ENCODE results near the gene ANO7. TPM values are rescaled to one million over a fixed set of nuclear protein-coding genes. Genes with fewer than 3 reads are reported as not detected.

The ANO7 gene
- total and polyA plus RNA-seq, 2 of the 8 experiments (the other 6 are each of a cell fraction or from before 2014, with no cell fraction given) = 3.2 to 6.9 TPM

- Histone ChIP-seq H4K5ac (ENCODE audit: insufficient read length, low read depth, low read length) (no peak overlapping the region), H3K9ac (replicated peaks in 1 of 4; ENCODE audit: extremely low read depth in 1 of 4, low read depth in 3 of 4, low read length in 3 of 4) (no peak overlapping the region), H4K20me1 (replicated peaks in 1 of 2; ENCODE audit: control insufficient read depth in 1 of 2, insufficient read depth in 2 of 2, low read length in 2 of 2) (peaks cover 1 to 9% of the 10 kb centered on the region in 2 experiments), H4K91ac (replicated peaks; ENCODE audit: insufficient read length, low read length) (no peak overlapping the region), H2BK20ac (ENCODE audit: low read length) (no peak overlapping the region), H3K4me3 (ENCODE audit: extremely low read depth in 1 of 4, insufficient read depth in 2 of 4, low read depth in 3 of 4, low read length in 4 of 4) (no peak overlapping the region), H2BK5ac (ENCODE audit: low read depth, low read length) (no peak overlapping the region), H3K36me3 (ENCODE audit: control insufficient read depth in 2 of 4, insufficient read depth in 4 of 4, low read length in 3 of 4) (peaks cover 0 to 7% (median 4%) of the 10 kb centered on the region in 4 experiments; a peak in 5 of 8 replicates), H3K79me2 (ENCODE audit: control insufficient read depth in 1 of 2, insufficient read depth in 2 of 2, low read length in 2 of 2) (peaks cover 0 to 11% of the 10 kb centered on the region in 2 experiments; a peak in 1 of 4 replicates), H2AK5ac (ENCODE audit: low read depth, low read length) (no peak overlapping the region), H4K8ac (ENCODE audit: extremely low read depth, insufficient read depth, low read length) (no peak overlapping the region), H3K4me1 (replicated peaks in 1 of 4; ENCODE audit: control insufficient read depth in 3 of 4, insufficient read depth in 4 of 4, low read length in 3 of 4) (peaks cover 0 to 7% (median 4%) of the 10 kb centered on the region in 4 experiments; a peak in 6 of 7 replicates), H2BK12ac (ENCODE audit: low read depth, low read length) (no peak overlapping the region), H3K56ac (replicated peaks; ENCODE audit: insufficient read length, low read depth, low read length) (no peak overlapping the region), H2AFZ (ENCODE audit: low read length) (no peak overlapping the region), H3K4ac (replicated peaks; ENCODE audit: insufficient read length, low read depth, low read length) (no peak overlapping the region), H3K79me1 (ENCODE audit: low read depth, low read length) (peaks cover 4% of the 10 kb centered on the region), H3K14ac (ENCODE audit: insufficient read length) (no peak overlapping the region), H3K27me3 (replicated peaks in 1 of 4; ENCODE audit: control insufficient read depth in 3 of 4, extremely low read depth in 1 of 4, insufficient read depth in 3 of 4, low read length in 3 of 4) (no peaks in the 10 kb centered on the region), H3K4me2 (ENCODE audit: insufficient read depth in 1 of 2, low read depth in 2 of 2, low read length in 2 of 2) (no peak overlapping the region), H3K23ac (ENCODE audit: insufficient read length) (no peak overlapping the region), H3K23me2 (ENCODE audit: low read depth, low read length) (peaks cover 6% of the 10 kb centered on the region; the same call in 1 of the 2 replicates), H3K18ac (ENCODE audit: extremely low read depth, low read length) (no peak overlapping the region), H2BK15ac (ENCODE audit: low read length) (no peak overlapping the region), H3K9me3 (ENCODE audit: insufficient read depth in 2 of 2, low read depth in 1 of 2, low read length in 1 of 2) (no peaks in the 10 kb centered on the region), H3K27ac (ENCODE audit: low read depth, low read length) (no peak overlapping the region), H2BK120ac (replicated peaks; ENCODE audit: low read depth, low read length) (no peak overlapping the region)
- POLR2A ChIA-PET (ENCODE audit: partially characterized antibody) = interaction anchor here (0.6 kb wide), 1 partner anchor 59 kb away, joined by 3 read pairs; no protein-coding TSS in a partner anchor
- CTCF ChIA-PET (ENCODE audit: partially characterized antibody) = no interaction called here
- DNase-seq (ENCODE audit: low read depth in 1 of 2, low spot score in 2 of 2) (no peak), FAIRE-seq (no peak)
- 89% methylated on average over 7 of the region's 7 CpGs; no CpG with 5 or more reads in 1 of the 2 experiments for WGBS, 2 experiments (ENCODE audit: extremely low coverage in 1 of 2, insufficient coverage in 1 of 2, insufficient read length in 1 of 2, insufficient replicate concordance in 2 of 2, low coverage in 1 of 2, low lambda C conversion rate in 2 of 2, missing lambda C conversion rate in 1 of 2)
- TF ChIP-seq SRF (IDR thresholded peaks at IDR 0.05; ENCODE audit: low read depth, low read length) (no peak), KDM1A (IDR thresholded peaks at IDR 0.05; ENCODE audit: borderline replicate concordance, low read length) (no peak), NANOG (IDR thresholded peaks at IDR 0.05; ENCODE audit: insufficient read depth, low read depth, low read length, poor library complexity, severe bottlenecking) (no peak), SP4 (IDR thresholded peaks at IDR 0.05; ENCODE audit: low read length) (no peak), EGR1 (IDR thresholded peaks at IDR 0.05; ENCODE audit: borderline replicate concordance, low read depth, low read length) (no peak), ATF2 (IDR thresholded peaks at IDR 0.05; ENCODE audit: low read length) (no peak), TEAD4 (IDR thresholded peaks at IDR 0.05; ENCODE audit: low read depth, low read length) (no peak), JUND (IDR thresholded peaks at IDR 0.05; ENCODE audit: low read length) (no peak), SIN3A (conservative IDR thresholded peaks at IDR 0.05 in 1 of 2, IDR thresholded peaks at IDR 0.05 in 1 of 2; ENCODE audit: low read depth in 1 of 2, low read length in 2 of 2) (no peak), BCL11A (IDR thresholded peaks at IDR 0.05; ENCODE audit: low read depth in 2 of 2, low read length in 2 of 2) (no peak), CREB1 (IDR thresholded peaks at IDR 0.05) (no peak)
- TF ChIP-seq, protein P1, sequence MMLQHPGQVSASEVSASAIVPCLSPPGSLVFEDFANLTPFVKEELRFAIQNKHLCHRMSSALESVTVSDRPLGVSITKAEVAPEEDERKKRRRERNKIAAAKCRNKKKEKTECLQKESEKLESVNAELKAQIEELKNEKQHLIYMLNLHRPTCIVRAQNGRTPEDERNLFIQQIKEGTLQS (IDR thresholded peaks at IDR 0.05; ENCODE audit: insufficient read depth, low read depth, low read length) = no peak
Measured at GRCh38 chr2:241153616-241154015, 34.9 kb upstream of the ANO7 start.
